ENCODE data around the gene GOLGA8M.
"Not testable (repeated sequence)": the region's sequence is repeated elsewhere in the genome, so short reads cannot be mapped to it uniquely, and the experiment has no call there.

The GOLGA8M gene

DNA sequence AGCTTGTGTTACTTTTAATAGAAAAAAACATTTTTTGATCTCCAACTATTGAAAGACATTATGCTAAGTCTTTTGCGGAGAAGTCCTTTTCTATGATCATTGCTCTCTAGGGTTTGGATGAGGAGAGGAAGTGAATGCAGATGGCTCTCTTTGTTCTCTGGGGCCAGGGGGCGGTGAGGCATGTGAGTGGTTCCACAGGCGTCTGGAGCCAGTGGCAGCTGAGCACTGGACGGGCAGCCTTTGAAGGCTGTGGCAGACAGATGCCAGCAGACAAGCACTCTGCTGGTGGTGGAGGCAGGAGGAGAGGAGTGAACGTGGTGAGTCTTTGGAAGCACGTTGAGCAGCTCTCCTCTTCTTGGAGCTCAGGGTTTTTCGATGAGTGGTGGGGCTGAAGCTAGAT is 51.5 kb downstream of the GOLGA8M start:
- not testable (repeated sequence) for DNase-seq

GRCh38 chr15:28656018-28656360 is 56.2 kb downstream of the GOLGA8M start:
- DNase-seq, result not testable (repeated sequence)

- DNase-seq, result not testable (repeated sequence)
Measured at GRCh38 chr15:28655329-28656017, 56.7 kb downstream of the GOLGA8M start.

DNA sequence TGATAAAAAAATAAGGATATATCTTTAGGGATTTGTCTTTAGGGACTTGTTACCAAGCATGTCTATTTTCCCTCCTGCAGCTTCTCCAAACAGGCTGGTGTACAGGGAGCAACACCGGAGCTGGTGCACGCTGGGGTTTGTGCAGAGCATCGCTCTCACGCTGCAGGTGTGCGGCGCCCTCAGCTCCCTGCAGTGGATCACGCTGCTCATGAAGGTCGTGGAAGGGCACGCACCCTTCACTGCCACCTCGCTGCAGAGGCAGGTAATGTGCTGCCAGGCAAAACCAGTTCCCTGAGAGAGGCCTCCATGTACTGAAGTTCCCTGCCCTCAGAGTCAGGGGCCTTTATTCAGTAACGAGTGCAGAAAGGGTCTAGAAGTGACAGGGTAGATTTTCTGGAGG is 58.0 kb downstream of the GOLGA8M start:
- DNase-seq, result not testable (repeated sequence)

GRCh38 chr15:28652538-28652937 is 59.7 kb downstream of the GOLGA8M start:
- not testable (repeated sequence) for DNase-seq
